GM12892 (cell line): ENCODE measurements around the gene MGAT2.
"Not testable (repeated sequence)": the region's sequence is repeated elsewhere in the genome, so short reads cannot be mapped to it uniquely, and the experiment has no call there.

Experiments used
- DNase-seq: peaks from one replicate; pipeline ENCODE4 v3.0.0; 2011; ENCODE audit not compliant: insufficient read length
- FAIRE-seq: peaks from 2 replicates; lab custom pipeline; 2011; peaks lifted over from hg19 to GRCh38; lab: Jason Lieb, UNC
- POLR2A ChIP-seq: IDR thresholded peaks from 2 replicates; pipeline ENCODE4 v1.6.1; 2011; ENCODE audit warnings: low read depth, low read length, control low read depth
- POLR2AphosphoS5 ChIP-seq: IDR thresholded peaks from 2 replicates; pipeline ENCODE4 v1.6.1; 2011; ENCODE audit warnings: low read depth, low read length, control low read depth
- TAF1 ChIP-seq: IDR thresholded peaks from 2 replicates; pipeline ENCODE4 v1.6.1; 2011; ENCODE audit warnings: low read depth, mild to moderate bottlenecking, control low read depth, low read length, borderline replicate concordance

The MGAT2 gene

DNA sequence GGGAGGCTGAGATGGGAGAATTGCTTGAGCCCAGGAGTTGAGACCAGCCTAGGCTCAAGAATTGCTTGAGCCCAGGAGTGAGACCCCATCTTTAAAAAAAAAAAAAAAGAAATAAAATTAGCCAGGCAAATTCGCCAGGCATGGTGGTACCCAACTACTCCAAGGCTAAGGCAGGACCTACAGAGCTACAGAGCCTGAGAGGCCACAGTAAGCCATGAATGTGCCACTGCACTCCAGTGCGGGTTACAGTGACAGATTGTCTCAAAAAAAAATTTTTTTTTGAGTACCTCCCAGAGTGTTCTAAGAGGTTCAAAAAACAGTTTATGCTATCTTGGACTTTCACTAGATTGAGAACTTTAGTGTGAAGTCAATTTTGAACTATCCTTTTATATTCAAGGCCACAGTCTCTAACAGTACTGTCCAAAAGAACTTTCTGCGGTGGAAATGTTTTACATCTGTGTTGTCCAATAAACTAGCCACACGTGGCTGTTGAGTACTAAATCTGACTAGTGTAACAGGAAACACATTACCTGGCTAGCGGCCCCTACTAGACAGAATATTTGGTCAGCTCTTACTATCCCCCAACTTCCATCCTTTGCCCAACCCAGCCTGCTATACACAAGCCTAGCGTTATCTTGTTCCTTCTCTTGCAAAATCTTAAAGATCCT is 2.6 kb upstream of the MGAT2 start:
- TF ChIP-seq POLR2A (no peak; the same call in 1 of the 2 replicates), POLR2AphosphoS5 (peak; percentile 37), TAF1 (no peak)
- no peak for FAIRE-seq

GRCh38 chr14:49619273-49619672 is 1.3 kb upstream of the MGAT2 start:
- FAIRE-seq, DNase-seq: not testable (repeated sequence)

More for the DNA sequence above, 2.6 kb upstream of the MGAT2 start:
- no peak for DNase-seq

DNA sequence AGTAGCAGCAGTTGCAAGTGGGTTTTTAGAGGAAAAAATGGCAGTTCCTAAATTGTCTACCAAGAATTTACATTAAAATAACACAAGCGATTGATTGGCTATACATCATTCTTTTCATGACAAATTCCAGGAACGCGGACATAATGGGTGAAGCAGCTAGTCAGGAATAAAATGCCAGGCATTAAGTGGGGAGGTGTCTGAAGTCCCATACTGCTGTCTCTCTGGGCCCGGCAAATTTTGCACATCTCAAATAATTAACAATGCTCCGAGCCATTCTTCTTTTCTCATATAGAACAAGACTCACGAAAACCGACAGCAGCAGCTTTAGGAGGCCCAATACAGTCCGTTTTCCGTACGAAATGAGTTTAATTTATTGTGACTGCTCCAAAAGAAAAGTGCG is 869 bp upstream of the MGAT2 start:
- no peak for DNase-seq
- no peak for TF ChIP-seq TAF1
- no peak for TF ChIP-seq POLR2AphosphoS5
- no peak for TF ChIP-seq POLR2A
- no peak for FAIRE-seq

GRCh38 chr14:49621114-49621881 is 699 bp downstream of the MGAT2 start:
- peak; percentile 5 for FAIRE-seq
- TF ChIP-seq POLR2AphosphoS5 (no peak), TAF1 (no peak), POLR2A (no peak)
- no peak for DNase-seq

DNA sequence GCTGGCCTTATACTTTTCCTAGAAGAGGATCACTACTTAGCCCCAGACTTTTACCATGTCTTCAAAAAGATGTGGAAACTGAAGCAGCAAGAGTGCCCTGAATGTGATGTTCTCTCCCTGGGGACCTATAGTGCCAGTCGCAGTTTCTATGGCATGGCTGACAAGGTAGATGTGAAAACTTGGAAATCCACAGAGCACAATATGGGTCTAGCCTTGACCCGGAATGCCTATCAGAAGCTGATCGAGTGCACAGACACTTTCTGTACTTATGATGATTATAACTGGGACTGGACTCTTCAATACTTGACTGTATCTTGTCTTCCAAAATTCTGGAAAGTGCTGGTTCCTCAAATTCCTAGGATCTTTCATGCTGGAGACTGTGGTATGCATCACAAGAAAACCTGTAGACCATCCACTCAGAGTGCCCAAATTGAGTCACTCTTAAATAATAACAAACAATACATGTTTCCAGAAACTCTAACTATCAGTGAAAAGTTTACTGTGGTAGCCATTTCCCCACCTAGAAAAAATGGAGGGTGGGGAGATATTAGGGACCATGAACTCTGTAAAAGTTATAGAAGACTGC is 1.5 kb downstream of the MGAT2 start:
- DNase-seq (no peak), FAIRE-seq (no peak)
- TF ChIP-seq POLR2AphosphoS5 (no peak), POLR2A (no peak), TAF1 (no peak)

- no peak for FAIRE-seq
Observed at GRCh38 chr14:49623387-49623786, 2.8 kb downstream of the MGAT2 start.

DNA sequence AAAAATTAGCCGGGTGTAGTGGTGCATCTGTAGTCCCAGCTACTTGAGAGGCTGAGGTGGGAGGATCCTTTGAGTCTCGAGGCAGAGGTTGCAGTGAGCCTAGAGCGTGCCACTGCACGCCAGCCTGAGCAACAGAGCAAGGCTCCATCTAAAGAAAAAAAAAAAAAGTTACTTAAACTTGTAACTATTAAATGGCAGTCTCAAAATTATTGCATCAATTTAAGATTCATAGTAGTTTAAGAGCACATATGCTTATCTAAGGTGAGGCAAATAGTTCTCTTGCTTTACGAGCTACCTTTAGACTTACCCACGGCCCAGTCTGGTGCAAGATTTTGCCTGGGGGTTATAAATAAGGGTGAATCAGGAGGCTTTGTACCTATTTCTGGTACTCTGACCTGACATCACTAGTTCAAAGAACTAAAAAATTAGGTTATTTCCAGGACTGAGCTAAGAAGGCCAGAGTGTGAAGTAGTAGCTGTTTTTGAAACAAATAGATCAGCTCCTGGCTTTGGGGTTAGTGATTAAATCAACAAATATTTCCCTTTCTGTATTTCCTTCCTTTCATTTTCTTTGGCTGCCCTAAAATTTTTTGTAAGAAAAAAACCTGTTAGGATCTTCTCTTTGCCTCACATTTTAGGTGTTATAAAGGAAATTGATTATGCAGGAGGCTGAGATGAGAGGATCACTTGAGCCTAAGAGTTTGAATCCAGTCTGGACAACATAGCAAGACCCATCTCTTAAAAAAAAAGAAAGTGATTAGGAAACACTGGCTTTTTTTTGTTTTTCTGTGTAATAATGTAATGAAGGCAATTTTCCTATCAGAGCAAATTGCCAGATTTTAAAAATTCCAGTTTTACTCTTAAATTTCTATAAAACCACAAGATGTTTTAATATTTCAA is 3.6 kb downstream of the MGAT2 start:
- TF ChIP-seq POLR2AphosphoS5 (peak; percentile 59), TAF1 (no peak), POLR2A (peak; percentile 72)
- no peak for FAIRE-seq
- no peak for DNase-seq

More at GRCh38 chr14:49623387-49623786, 2.8 kb downstream of the MGAT2 start:
- no peak for DNase-seq
- TF ChIP-seq TAF1: no peak
- TF ChIP-seq POLR2A: no peak
- TF ChIP-seq POLR2AphosphoS5: no peak

- TF ChIP-seq POLR2AphosphoS5 (peak; percentile 56; the same call in 1 of the 2 replicates), TAF1 (peak; percentile 48), POLR2A (peak; percentile 87)
- FAIRE-seq (peak; percentile 96), DNase-seq (peak; percentile 83)
Observed at GRCh38 chr14:49633640-49634546, 13.3 kb downstream of the MGAT2 start.

GRCh38 chr14:49634547-49635334 is 14.1 kb downstream of the MGAT2 start, which contains the start of gene DNAAF2:
Gene DNAAF2 (minus strand): TSS chr14:49635244. CDS start chr14:49635149, 95 bp downstream.
- peak; percentile 17 for FAIRE-seq
- TF ChIP-seq POLR2AphosphoS5: no peak
- TF ChIP-seq POLR2A: no peak; the same call in none of the 2 replicates
- no peak for TF ChIP-seq TAF1
- DNase-seq: peak; percentile 34

DNA sequence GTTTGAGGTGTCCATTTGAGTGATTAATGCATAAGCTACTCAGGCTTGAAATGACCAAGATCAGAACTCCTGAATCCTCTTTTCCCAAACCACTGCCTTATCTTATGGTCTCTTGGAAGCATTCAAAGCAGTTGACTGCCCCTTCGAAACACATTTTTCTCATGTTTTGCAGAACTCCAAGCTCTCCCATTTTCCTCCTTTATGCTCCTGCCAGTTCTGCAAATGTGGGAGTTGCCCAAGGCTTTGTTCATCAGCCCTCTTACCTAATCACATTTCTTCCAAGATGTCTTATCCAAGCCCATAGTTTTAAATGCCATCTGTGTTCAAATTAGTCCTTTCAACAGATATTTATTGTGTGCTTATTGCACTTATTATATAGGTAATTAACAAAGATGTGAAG is 16.3 kb downstream of the MGAT2 start:
- no peak for TF ChIP-seq POLR2A
- no peak for TF ChIP-seq TAF1
- no peak for TF ChIP-seq POLR2AphosphoS5
- no peak for FAIRE-seq
- no peak for DNase-seq
